Smooth muscle cell (in vitro differentiated cells): ENCODE measurements around the gene SETD3. TPM values are rescaled to one million over a fixed set of nuclear protein-coding genes. Genes with fewer than 3 reads are reported as not detected.

Experiments used
- DNase-seq: peaks from one replicate; lab custom pipeline; 2025; ENCODE audit not compliant: unreplicated experiment; lab: John Stamatoyannopoulos, UW
- H2AFZ ChIP-seq: fragments of 200-600 bp; sonication (generic); 2 replicates; pipeline ENCODE4 v1.6.0; 2016; ENCODE audit warnings: antibody characterized with exemption, low read depth, mild to moderate bottlenecking
- H3F3A ChIP-seq: fragments of 200-600 bp; sonication (generic); 2 replicates; pipeline ENCODE4 v1.6.0; 2017; ENCODE audit warnings: antibody characterized with exemption, low read depth
- H3K27ac ChIP-seq: fragments of 200-600 bp; sonication (generic); 2 replicates; pipeline ENCODE4 v1.5.1; 2016; ENCODE audit warnings: low read depth, mild to moderate bottlenecking
- H3K27me3 ChIP-seq: fragments of 200-600 bp; sonication (generic); 2 replicates; pipeline ENCODE4 v1.6.1; 2016; ENCODE audit warnings: low read depth, mild to moderate bottlenecking
- H3K36me3 ChIP-seq: fragments of 200-600 bp; sonication (generic); 2 replicates; pipeline ENCODE4 v1.5.1; 2016; ENCODE audit warnings: low read depth
- H3K4me1 ChIP-seq: fragments of 200-600 bp; sonication (generic); 2 replicates; pipeline ENCODE4 v1.5.1; 2016; ENCODE audit warnings: low read depth
- H3K4me2 ChIP-seq: fragments of 200-600 bp; sonication (generic); 2 replicates; pipeline ENCODE4 v1.6.0; 2016; ENCODE audit warnings: mild to moderate bottlenecking
- H3K4me3 ChIP-seq: fragments of 200-600 bp; sonication (generic); 2 replicates; pipeline ENCODE4 v1.5.1; 2016; ENCODE audit warnings: mild to moderate bottlenecking
- H3K79me2 ChIP-seq: fragments of 200-600 bp; sonication (generic); 2 replicates; pipeline ENCODE4 v1.6.0; 2016; ENCODE audit warnings: low read depth, mild to moderate bottlenecking
- H3K9ac ChIP-seq: fragments of 200-600 bp; sonication (generic); 2 replicates; pipeline ENCODE4 v1.6.0; 2016; ENCODE audit warnings: low read depth
- H3K9me3 ChIP-seq: fragments of 200-600 bp; sonication (generic); replicated peaks from 2 replicates; pipeline ENCODE4 v1.5.1; 2016; ENCODE audit warnings: low read depth
- H4K20me1 ChIP-seq: fragments of 200-600 bp; sonication (generic); 2 replicates; pipeline ENCODE4 v1.6.0; 2016; ENCODE audit warnings: low read depth
- WGBS: methylation state at CpG from one replicate; pipeline ENCODE4 v1.1.7; 2016; ENCODE audit warnings: low lambda C conversion rate; 5-methylcytosine and 5-hydroxymethylcytosine counted together
- polyA plus RNA-seq: library from polyadenylated mRNA; unstranded; fragments of >200 nt; fragmentation: Nextera tagmentation; extraction: Ambion mirVana; gene quantifications from 2 replicates; pipeline ENCODE4 v1.2.1, GENCODE V29; 2016
- total RNA-seq: library from RNA; depleted of rRNA; stranded (reverse); fragments of >200 nt; gene quantifications from 2 replicates; pipeline ENCODE4 v1.2.3, GENCODE V29; 2014
- TF ChIP-seq, protein P1 (sequence below): fragments of 200-600 bp; sonication (generic); IDR thresholded peaks from 2 replicates; pipeline ENCODE4 v1.5.1; 2017; ENCODE audit warnings: borderline replicate concordance, mild to moderate bottlenecking, antibody characterized with exemption; ENCODE audit not compliant: insufficient read depth, poor library complexity, severe bottlenecking

Gene SETD3
- total and polyA plus RNA-seq, 2 experiments from 2014 or later = 49.2 to 74.9 TPM

GRCh38 chr14:99391671-99392070, 89.0 kb downstream of the SETD3 start:
- peak overlapping the region; percentile 52 for H3K4me2 ChIP-seq

DNA sequence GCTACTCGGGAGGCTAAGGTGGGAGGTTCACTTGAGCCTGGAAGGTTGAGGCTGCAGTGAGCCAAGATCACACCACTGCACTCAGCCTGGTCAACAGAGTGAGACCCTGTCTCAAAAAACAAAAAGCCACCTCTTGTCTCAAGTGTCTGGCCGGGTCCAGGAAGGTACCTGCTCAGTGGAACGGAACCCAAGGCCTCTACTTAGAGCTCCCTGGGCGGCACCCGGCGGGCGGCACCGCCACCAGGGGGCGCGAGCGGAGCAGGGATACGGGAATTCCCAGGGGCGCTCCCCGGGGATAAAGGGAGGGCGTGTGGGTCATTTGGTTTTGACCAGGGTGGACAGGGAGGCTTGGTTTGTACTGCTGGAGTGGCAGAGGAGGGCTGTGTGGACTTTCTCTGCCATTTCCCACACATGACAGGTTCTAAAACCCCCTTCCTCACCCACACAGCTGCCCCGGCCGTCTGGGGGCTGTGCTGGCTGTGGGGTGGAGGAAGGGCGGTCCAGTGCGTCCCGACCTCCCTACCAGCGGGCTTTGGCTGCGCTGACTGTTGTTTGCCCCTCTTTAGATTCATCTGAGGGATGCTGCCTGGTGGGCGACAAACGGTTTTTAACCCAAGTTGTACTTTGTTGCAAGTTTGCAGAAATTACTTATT, 91.4 kb downstream of the SETD3 start:
- H3K9ac ChIP-seq = no peak overlapping the region
- TF ChIP-seq, protein P1, sequence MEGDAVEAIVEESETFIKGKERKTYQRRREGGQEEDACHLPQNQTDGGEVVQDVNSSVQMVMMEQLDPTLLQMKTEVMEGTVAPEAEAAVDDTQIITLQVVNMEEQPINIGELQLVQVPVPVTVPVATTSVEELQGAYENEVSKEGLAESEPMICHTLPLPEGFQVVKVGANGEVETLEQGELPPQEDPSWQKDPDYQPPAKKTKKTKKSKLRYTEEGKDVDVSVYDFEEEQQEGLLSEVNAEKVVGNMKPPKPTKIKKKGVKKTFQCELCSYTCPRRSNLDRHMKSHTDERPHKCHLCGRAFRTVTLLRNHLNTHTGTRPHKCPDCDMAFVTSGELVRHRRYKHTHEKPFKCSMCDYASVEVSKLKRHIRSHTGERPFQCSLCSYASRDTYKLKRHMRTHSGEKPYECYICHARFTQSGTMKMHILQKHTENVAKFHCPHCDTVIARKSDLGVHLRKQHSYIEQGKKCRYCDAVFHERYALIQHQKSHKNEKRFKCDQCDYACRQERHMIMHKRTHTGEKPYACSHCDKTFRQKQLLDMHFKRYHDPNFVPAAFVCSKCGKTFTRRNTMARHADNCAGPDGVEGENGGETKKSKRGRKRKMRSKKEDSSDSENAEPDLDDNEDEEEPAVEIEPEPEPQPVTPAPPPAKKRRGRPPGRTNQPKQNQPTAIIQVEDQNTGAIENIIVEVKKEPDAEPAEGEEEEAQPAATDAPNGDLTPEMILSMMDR = peak; percentile 80
- H3K27me3 ChIP-seq = no peaks in the 10 kb centered on the region
- H3K9me3 ChIP-seq = no peaks in the 10 kb centered on the region
- H3F3A ChIP-seq = no peaks in the 10 kb centered on the region
- H3K4me1 ChIP-seq = peaks cover 4% of the 10 kb centered on the region
- WGBS = 29% methylated on average over 24 of the region's 24 CpGs
- peak overlapping the region; percentile 70 for H3K4me2 ChIP-seq
- no peaks in the 10 kb centered on the region for H4K20me1 ChIP-seq
- no peak overlapping the region for H2AFZ ChIP-seq
- no peaks in the 10 kb centered on the region for H3K79me2 ChIP-seq
- no peak for DNase-seq
- no peak overlapping the region for H3K4me3 ChIP-seq
- H3K27ac ChIP-seq = no peak overlapping the region
- H3K36me3 ChIP-seq = no peaks in the 10 kb centered on the region

More at GRCh38 chr14:99391671-99392070, 89.0 kb downstream of the SETD3 start:
- Histone ChIP-seq H3K36me3 (no peaks in the 10 kb centered on the region), H3K27ac (peak overlapping the region; percentile 70), H3K9me3 (no peaks in the 10 kb centered on the region), H3K79me2 (no peaks in the 10 kb centered on the region), H3K9ac (peak overlapping the region; percentile 19), H3F3A (peaks cover 8% of the 10 kb centered on the region), H2AFZ (no peak overlapping the region), H3K4me3 (no peak overlapping the region), H3K4me1 (peaks cover 4% of the 10 kb centered on the region), H3K27me3 (no peaks in the 10 kb centered on the region), H4K20me1 (no peaks in the 10 kb centered on the region)
- no peak for DNase-seq
- WGBS = 25% methylated on average over 13 of the region's 13 CpGs
- TF ChIP-seq, protein P1 = no peak

DNA sequence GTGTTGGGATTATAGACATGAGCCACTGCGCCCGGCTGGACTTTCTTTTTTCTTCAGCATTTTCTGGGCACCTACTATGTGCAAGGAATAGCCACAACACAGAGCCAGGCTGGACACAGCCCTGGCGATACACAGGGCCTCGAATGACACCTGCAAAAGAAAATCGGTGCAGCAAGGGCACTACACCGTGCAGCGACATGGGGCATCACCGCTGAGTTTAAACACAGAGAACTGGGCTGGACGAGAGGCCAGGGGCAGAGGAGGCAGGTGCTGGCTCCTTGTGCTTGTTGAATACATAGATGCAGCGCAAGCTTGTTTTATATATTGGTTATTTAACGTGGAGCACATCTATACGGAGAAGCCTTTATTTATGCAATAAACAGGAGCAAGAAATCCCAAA, 92.4 kb downstream of the SETD3 start:
- peaks cover 4% of the 10 kb centered on the region for H3K4me1 ChIP-seq
- H3K27ac ChIP-seq = no peak overlapping the region
- H4K20me1 ChIP-seq = no peaks in the 10 kb centered on the region
- DNase-seq = no peak
- H3K79me2 ChIP-seq = no peaks in the 10 kb centered on the region
- H3K4me3 ChIP-seq = no peak overlapping the region
- H3K36me3 ChIP-seq = no peaks in the 10 kb centered on the region
- H3F3A ChIP-seq = no peaks in the 10 kb centered on the region
- no peak overlapping the region for H2AFZ ChIP-seq
- 95% methylated on average over 12 of the region's 12 CpGs for WGBS
- no peaks in the 10 kb centered on the region for H3K27me3 ChIP-seq
- TF ChIP-seq, protein P1 = no peak
- no peaks in the 10 kb centered on the region for H3K9me3 ChIP-seq
- H3K9ac ChIP-seq = no peak overlapping the region
- H3K4me2 ChIP-seq = no peak overlapping the region

DNA sequence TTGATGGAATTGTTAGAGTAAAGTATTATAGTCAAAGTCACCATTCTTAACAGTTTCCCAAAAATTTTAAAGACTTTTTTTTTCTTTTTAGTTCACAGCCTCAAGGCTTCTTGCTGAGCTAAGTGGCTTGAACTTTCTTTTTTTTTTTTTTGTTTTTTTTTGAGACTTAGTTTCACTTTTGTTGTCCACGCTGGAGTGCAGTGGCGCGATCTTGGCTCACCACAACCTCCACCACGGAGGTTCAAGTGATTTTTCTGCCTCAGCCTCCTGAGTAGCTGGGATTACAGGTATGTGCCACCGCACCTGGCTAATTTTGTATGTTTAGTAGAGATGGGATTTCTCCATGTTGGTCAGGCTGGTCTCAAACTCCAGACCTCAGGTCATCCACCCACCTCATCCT, 92.8 kb downstream of the SETD3 start:
- Histone ChIP-seq H3K36me3 (no peaks in the 10 kb centered on the region), H3K4me1 (peaks cover 4% of the 10 kb centered on the region), H2AFZ (no peak overlapping the region), H3F3A (no peaks in the 10 kb centered on the region), H3K4me3 (no peak overlapping the region), H3K79me2 (no peaks in the 10 kb centered on the region), H4K20me1 (no peaks in the 10 kb centered on the region), H3K27me3 (no peaks in the 10 kb centered on the region), H3K9me3 (no peaks in the 10 kb centered on the region), H3K4me2 (no peak overlapping the region), H3K9ac (no peak overlapping the region), H3K27ac (no peak overlapping the region)
- TF ChIP-seq, protein P1 = no peak
- no peak for DNase-seq
- 96% methylated on average over 5 of the region's 5 CpGs for WGBS
